ENCODE results near the gene TMEM80. TPM values are rescaled to one million over a fixed set of nuclear protein-coding genes. Genes with fewer than 3 reads are reported as not detected.

The TMEM80 gene
- total and polyA plus RNA-seq, 5 experiments from 2014 or later, result 22.2 to 49.2 (median 44.6) TPM

DNA sequence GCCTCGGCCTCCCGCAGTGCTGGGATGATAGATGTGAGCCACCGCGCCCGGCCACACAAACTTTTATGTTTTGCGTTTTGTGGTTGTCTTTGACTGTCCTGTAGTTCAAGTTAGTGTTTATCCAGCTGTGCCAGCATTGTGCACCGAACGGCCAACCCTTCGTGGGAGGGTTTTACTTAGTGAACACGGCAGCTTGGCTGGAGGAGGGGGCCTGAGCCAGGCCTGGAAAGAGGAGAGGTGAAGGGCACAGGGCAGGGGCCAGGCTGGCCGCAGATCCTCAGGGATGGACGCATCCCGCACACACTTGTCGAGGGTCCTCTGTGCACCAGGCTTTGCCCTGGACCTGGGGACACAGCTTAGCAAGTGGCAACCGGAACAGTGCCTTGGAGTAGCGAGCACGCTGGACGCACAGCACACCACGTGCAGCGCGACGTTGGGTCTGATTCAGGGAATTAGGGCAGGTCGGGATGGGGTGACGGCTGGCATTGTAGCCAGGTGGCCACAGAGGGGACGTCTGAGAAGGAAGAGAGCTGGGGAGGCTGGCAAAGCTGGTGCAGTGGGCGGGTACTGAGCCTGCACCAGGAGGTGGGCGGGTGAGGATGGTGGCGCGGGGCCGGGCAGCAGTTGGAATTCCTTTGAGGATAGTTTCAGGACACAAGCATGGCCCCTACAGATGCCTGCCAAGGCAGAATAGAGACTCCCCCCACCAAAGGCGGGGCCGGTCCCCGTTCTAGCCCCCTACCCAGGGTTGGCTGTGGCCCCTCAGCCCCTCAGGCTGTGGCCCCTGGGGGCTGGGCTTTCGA lies 23.8 kb downstream of the TMEM80 start:
- no peak overlapping the region for H3K27ac Mint-ChIP-seq
- peak overlapping the region in 8 of 10 donors; percentile 44 to 69 (median 57) for H3K4me3 Mint-ChIP-seq
- H3K4me1 Mint-ChIP-seq, result peaks cover 6 to 21% (median 14%) of the 10 kb centered on the region in 4 donors
- H3K36me3 Mint-ChIP-seq, result peaks cover 2 to 4% (median 3%) of the 10 kb centered on the region in 3 donors
- POLR2A ChIA-PET, result interaction anchor here (0.6 to 10.3 kb wide), 3 partner anchors 12 to 64 kb away, joined by 3 to 109 read pairs (median 5); partner anchors contain the start of genes DEAF1 and TMEM80
- DNase-seq (no peak), ATAC-seq (no peak)
- H3K9me3 Mint-ChIP-seq, result peaks cover 0 to 12% (median 0%) of the 10 kb centered on the region in 9 donors
- peaks cover 4 to 12% (median 9%) of the 10 kb centered on the region in 5 donors for H3K27me3 Mint-ChIP-seq

DNA sequence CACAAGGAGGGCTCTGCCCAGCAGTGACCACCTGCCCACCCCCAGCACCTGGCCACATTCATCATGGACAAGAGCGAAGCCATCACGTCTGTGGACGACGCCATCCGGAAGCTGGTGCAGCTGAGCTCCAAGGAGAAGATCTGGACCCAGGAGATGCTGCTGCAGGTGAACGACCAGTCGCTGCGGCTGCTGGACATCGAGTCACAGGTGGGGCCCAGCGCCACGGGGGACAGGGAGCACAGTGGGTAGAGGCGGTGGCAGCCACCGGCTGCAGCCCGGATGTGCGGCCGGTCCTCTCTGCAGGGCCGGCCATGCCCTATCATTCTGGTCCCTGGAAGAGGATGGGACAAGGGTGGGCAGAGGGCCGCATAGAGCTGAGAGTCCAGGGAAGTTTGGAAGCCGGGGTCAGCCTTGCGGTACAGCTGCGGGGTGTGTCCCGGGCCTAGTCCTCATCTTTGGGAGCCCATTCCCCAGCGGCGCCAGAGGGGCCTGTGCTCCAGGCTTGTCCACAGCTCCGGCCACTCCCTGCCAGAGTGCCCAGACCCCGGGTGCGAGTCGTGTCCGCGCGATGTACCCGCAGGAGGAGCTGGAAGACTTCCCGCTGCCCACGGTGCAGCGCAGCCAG lies 24.5 kb downstream of the TMEM80 start:
- POLR2A ChIA-PET, result interaction anchor here (0.5 to 10.3 kb wide), 8 partner anchors 18 to 151 kb away, joined by 3 to 109 read pairs (median 3); partner anchors contain the start of genes DEAF1, IRF7 and TMEM80
- Mint-ChIP-seq H3K27ac (peak overlapping the region in 2 of 10 donors; percentile 43 to 75), H3K36me3 (peaks cover 2 to 4% (median 3%) of the 10 kb centered on the region in 3 donors), H3K27me3 (peaks cover 4 to 11% (median 9%) of the 10 kb centered on the region in 5 donors), H3K9me3 (peaks cover 0 to 7% (median 0%) of the 10 kb centered on the region in 9 donors), H3K4me1 (peaks cover 6 to 21% (median 15%) of the 10 kb centered on the region in 4 donors), H3K4me3 (peak overlapping the region in 9 of 10 donors; percentile 24 to 69 (median 55))
- ATAC-seq, result no peak
- DNase-seq, result no peak

DNA sequence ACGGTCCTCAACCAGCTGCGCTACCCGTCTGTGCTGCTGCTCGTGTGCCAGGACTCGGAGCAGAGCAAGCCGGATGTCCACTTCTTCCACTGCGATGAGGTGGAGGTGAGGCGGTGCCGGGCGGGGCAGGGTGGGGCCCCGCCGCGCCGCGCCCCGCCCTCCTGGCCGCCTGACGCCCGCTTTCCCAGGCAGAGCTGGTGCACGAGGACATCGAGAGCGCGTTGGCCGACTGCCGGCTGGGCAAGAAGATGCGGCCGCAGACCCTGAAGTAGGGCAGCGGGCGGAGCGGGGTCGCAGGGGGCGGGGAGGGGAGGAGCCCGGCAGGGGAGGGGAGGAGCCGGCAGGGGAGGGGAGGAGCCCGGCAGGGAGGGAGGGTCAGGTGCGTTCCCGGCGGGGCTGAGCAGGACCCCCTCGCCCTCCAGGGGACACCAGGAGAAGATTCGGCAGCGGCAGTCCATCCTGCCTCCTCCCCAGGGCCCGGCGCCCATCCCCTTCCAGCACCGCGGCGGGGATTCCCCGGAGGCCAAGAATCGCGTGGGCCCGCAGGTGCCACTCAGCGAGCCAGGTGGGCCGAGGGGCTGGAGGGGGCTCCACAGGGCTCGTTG lies 25.1 kb downstream of the TMEM80 start:
- Mint-ChIP-seq H3K27me3 (peaks cover 4 to 9% (median 7%) of the 10 kb centered on the region in 5 donors), H3K27ac (peak overlapping the region in 1 of 10 donors; percentile 43)
- POLR2A ChIA-PET, result interaction anchor here (0.5 to 10.3 kb wide), 11 partner anchors 18 to 166 kb away, joined by 3 to 109 read pairs (median 4); partner anchors contain the start of genes DEAF1, IRF7 and TMEM80

DNA sequence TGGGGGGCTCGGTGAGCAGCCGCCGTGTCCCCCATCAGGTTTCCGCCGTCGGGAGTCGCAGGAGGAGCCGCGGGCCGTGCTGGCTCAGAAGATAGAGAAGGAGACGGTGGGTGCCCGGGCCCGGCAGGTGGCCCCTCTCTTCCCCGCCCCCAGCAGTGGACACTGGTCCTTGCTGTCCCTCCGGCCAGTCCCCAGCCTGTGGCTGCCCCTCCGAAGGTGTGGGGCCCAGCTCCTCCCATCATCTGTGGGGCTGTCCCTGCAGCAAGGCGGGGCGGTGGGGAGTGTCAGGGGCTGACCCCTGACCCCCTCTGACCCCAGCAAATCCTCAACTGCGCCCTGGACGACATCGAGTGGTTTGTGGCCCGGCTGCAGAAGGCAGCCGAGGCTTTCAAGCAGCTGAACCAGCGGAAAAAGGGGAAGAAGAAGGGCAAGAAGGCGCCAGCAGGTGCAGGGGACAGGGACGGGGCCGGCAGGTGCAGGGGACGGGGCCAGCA lies 25.7 kb downstream of the TMEM80 start:
- Mint-ChIP-seq H3K27me3 (peaks cover 4 to 9% (median 7%) of the 10 kb centered on the region in 5 donors), H3K4me3 (peak overlapping the region in 8 of 10 donors; percentile 33 to 79 (median 62)), H3K27ac (peak overlapping the region in 1 of 10 donors; percentile 70), H3K4me1 (peaks cover 6 to 21% (median 16%) of the 10 kb centered on the region in 4 donors), H3K36me3 (peaks cover 0 to 2% (median 2%) of the 10 kb centered on the region in 3 donors), H3K9me3 (peaks cover 0 to 3% (median 0%) of the 10 kb centered on the region in 9 donors)
- POLR2A ChIA-PET, result interaction anchor here (0.5 to 10.3 kb wide), 10 partner anchors 21 to 250 kb away, joined by 3 to 109 read pairs (median 5); partner anchors contain the start of genes DEAF1 and TMEM80
- peak; percentile 1 to 5 for ATAC-seq
- DNase-seq, result no peak

More for the DNA sequence above, 25.1 kb downstream of the TMEM80 start:
- peaks cover 0 to 5% (median 0%) of the 10 kb centered on the region in 9 donors for H3K9me3 Mint-ChIP-seq
- peaks cover 6 to 21% (median 16%) of the 10 kb centered on the region in 4 donors for H3K4me1 Mint-ChIP-seq
- ATAC-seq (peak; percentile 38 to 53), DNase-seq (peak in 5 of 10 donors; percentile 25 to 62 (median 41))
- H3K36me3 Mint-ChIP-seq, result peaks cover 0 to 3% (median 2%) of the 10 kb centered on the region in 3 donors
- peak overlapping the region in 5 of 10 donors; percentile 33 to 79 (median 57) for H3K4me3 Mint-ChIP-seq

DNA sequence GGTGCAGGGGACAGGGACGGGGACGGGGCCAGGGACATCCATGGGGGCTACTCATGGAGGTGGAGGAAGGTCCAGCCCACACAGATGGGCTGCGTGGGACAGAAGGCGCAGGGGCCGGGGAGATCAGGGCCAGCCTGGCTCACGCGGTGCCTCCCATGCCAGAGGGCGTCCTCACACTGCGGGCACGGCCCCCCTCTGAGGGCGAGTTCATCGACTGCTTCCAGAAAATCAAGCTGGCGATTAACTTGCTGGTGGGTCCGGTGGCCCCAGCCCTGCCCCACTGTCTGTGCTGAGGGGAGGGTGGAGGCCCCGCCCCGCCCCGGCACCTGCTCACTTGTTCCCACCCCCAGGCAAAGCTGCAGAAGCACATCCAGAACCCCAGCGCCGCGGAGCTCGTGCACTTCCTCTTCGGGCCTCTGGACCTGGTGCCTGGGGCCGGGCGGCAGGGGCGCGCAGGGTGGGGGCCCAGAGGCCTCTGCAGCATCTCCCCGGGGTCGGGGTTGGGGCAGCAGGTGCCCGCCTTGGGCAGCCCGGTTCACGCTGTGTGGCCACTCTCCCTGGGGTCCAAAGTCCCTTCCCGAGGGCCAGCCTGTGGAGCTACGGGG lies 26.2 kb downstream of the TMEM80 start:
- POLR2A ChIA-PET, result interaction anchor here (0.5 to 10.3 kb wide), 9 partner anchors 21 to 251 kb away, joined by 3 to 109 read pairs (median 6); partner anchors contain the start of genes DEAF1, PHRF1 and TMEM80
- H3K27ac Mint-ChIP-seq, result peak overlapping the region in 2 of 10 donors; percentile 21 to 40
- H3K4me3 Mint-ChIP-seq, result peak overlapping the region in 9 of 10 donors; percentile 24 to 79 (median 55)

DNA sequence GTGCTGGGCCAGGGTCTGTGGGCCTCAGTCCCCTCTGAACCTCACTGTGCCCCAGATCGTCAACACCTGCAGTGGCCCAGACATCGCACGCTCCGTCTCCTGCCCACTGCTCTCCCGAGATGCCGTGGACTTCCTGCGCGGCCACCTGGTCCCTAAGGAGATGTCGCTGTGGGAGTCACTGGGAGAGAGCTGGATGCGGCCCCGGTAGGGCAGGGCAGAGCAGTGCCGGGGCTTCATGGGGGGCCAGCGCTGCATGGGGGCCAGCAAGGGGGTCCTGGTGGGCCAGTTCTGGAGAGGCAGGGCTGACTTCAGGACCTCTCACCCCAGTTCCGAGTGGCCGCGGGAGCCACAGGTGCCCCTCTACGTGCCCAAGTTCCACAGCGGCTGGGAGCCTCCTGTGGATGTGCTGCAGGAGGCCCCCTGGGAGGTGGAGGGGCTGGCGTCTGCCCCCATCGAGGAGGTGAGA lies 26.8 kb downstream of the TMEM80 start:
- no peaks in the 10 kb centered on the region for H3K9me3 Mint-ChIP-seq
- DNase-seq, result no peak
- POLR2A ChIA-PET, result interaction anchor here (0.8 to 10.3 kb wide), 10 partner anchors 25 to 186 kb away, joined by 3 to 109 read pairs (median 4); partner anchors contain the start of genes DEAF1, LRRC56, PHRF1 and TALDO1
- peak overlapping the region in 3 of 10 donors; percentile 20 to 69 (median 43) for H3K4me3 Mint-ChIP-seq
- H3K4me1 Mint-ChIP-seq, result peaks cover 8 to 31% (median 20%) of the 10 kb centered on the region in 4 donors
- H3K27me3 Mint-ChIP-seq, result peaks cover 4 to 9% (median 7%) of the 10 kb centered on the region in 5 donors
- ATAC-seq, result no peak
- H3K27ac Mint-ChIP-seq, result peak overlapping the region in 1 of 10 donors; percentile 5
- peaks cover 0 to 2% (median 0%) of the 10 kb centered on the region in 3 donors for H3K36me3 Mint-ChIP-seq

More for the DNA sequence above, 26.2 kb downstream of the TMEM80 start:
- Mint-ChIP-seq H3K9me3 (no peaks in the 10 kb centered on the region), H3K4me1 (peaks cover 8 to 26% (median 19%) of the 10 kb centered on the region in 4 donors), H3K27me3 (peaks cover 4 to 9% (median 7%) of the 10 kb centered on the region in 5 donors), H3K36me3 (peaks cover 0 to 2% (median 0%) of the 10 kb centered on the region in 3 donors)
- DNase-seq (peak in 9 of 10 donors; percentile 35 to 77 (median 49)), ATAC-seq (peak; percentile 45 to 59)

DNA sequence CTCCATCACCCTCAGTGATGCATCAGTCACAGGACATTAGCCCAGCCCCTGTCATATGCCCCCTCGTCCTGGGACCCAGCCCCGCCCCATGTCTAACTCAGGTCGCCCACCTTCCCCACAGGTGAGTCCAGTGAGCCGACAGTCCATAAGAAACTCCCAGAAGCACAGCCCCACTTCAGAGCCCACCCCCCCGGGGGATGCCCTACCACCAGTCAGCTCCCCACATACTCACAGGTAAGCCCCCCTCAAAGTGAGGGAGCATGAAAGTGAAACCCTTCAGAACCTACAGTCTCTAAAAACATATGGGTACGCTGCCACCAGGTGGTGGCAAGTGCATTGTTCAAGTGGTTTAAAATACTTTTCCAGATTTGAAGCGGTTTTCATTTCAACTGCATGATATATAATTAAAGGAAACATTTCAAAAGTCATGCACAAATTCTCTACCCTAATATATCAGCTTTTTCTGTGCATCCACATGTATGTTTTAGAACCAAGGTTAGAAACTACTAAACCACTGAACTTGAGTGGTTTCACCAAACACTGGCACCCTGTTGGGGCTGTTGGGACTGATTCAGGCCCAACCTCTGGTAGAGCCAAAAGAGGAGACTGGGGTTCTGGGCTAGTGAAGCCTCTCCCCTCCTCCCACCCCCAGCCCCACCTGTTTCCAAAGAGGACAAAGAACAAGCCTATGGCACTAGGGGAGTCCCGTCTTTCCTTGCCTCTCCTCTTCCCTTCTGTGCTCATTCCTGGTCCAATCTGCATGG lies 27.7 kb downstream of the TMEM80 start:
- peaks cover 4 to 9% (median 7%) of the 10 kb centered on the region in 5 donors for H3K27me3 Mint-ChIP-seq
- peak; percentile 39 to 40 for ATAC-seq
- H3K4me1 Mint-ChIP-seq, result peaks cover 8 to 32% (median 22%) of the 10 kb centered on the region in 4 donors
- DNase-seq, result peak in 9 of 10 donors; percentile 36 to 78 (median 55)
- peaks cover 0 to 2% (median 0%) of the 10 kb centered on the region in 3 donors for H3K36me3 Mint-ChIP-seq
- H3K27ac Mint-ChIP-seq, result peak overlapping the region in 8 of 10 donors; percentile 9 to 94 (median 61)
- H3K4me3 Mint-ChIP-seq, result peak overlapping the region; percentile 52 to 92 (median 82)
- POLR2A ChIA-PET, result interaction anchor here (1.0 to 10.3 kb wide), 8 partner anchors 24 to 187 kb away, joined by 3 to 109 read pairs (median 4); partner anchors contain the start of genes DEAF1, LRRC56, PHRF1 and TALDO1
- H3K9me3 Mint-ChIP-seq, result no peaks in the 10 kb centered on the region

DNA sequence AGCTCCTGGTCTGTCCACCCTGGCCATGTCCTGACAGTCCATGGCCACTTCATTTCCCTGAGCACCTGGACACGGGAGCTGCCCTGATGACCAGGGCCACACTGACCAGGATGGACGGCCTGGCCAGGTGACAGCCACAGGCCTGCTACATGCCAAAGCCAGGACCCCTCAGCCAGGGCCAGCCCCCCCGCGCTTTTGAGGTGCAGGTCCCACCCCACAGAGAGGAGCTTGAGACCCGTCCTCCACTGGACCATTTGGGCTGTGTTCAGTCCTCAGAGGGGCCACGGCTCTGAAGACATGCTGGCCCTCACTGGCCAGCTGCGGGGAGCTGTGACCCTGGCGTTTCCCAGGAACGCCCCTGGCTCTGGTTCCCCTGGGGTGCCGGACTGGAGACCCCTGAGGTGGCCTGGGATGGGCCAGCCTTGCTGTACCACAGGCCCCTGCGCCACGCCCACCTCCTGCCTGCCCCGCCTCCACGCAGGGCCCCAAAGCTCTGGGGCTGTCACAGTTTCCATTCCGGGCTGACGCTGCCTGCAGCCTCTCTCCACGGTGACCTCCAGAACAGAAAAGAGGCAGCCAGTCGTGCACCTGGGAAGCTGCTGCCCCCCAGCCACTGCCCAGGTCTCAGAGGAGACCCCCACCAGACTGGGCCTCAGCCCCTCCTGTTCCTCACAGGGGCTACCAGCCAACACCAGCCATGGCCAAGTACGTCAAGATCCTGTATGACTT lies 28.6 kb downstream of the TMEM80 start:
- peaks cover 0 to 2% (median 0%) of the 10 kb centered on the region in 3 donors for H3K36me3 Mint-ChIP-seq
- DNase-seq (no peak), ATAC-seq (no peak)
- POLR2A ChIA-PET, result interaction anchor here (1.3 to 10.3 kb wide), 4 partner anchors 30 to 174 kb away, joined by 3 to 109 read pairs (median 15); partner anchors contain the start of genes DEAF1 and TMEM80
- H3K27me3 Mint-ChIP-seq, result peaks cover 4 to 9% (median 5%) of the 10 kb centered on the region in 5 donors
- peak overlapping the region in 2 of 10 donors; percentile 15 to 52 for H3K27ac Mint-ChIP-seq
- no peaks in the 10 kb centered on the region for H3K9me3 Mint-ChIP-seq
- peak overlapping the region in 6 of 10 donors; percentile 41 to 85 (median 58) for H3K4me3 Mint-ChIP-seq
- H3K4me1 Mint-ChIP-seq, result peaks cover 7 to 32% (median 22%) of the 10 kb centered on the region in 4 donors

DNA sequence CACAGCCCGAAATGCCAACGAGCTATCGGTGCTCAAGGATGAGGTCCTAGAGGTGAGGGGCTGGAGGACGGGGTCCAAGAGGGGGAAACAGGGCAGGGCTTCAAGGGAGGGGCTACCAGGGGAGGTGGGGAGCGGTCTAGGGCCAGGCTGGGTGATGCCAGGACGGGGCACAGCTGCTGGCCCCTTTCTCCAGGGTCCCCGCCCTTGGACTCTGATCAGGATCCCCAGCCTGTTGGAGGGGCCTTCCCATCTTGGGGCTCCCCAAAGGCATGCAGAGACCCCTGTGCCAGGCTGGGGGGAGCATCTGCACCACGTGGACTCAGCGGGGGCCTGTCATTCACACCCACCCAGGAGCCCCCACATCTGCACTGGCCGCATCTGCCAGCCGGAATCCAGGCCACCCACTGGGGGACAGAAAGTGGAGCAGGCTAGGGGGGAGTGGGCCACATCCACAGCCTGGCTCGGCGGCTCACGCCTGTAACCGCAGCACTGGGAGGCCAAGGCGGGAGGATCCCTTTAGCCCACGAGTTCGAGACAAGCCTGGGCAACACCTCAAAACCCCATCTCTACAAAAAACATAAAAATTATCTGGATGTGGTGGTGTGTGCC lies 29.3 kb downstream of the TMEM80 start:
- Mint-ChIP-seq H3K27me3 (peaks cover 4 to 9% (median 5%) of the 10 kb centered on the region in 5 donors), H3K4me1 (peaks cover 7 to 32% (median 20%) of the 10 kb centered on the region in 4 donors), H3K4me3 (peak overlapping the region; percentile 47 to 78 (median 66)), H3K36me3 (peaks cover 0 to 2% (median 0%) of the 10 kb centered on the region in 3 donors), H3K9me3 (no peaks in the 10 kb centered on the region), H3K27ac (peak overlapping the region in 5 of 10 donors; percentile 48 to 82 (median 72))
- DNase-seq (no peak), ATAC-seq (no peak)
- POLR2A ChIA-PET, result interaction anchor here (1.3 to 10.3 kb wide), 9 partner anchors 16 to 170 kb away, joined by 4 to 109 read pairs (median 9); partner anchors contain the start of genes DEAF1, EPS8L2, LMNTD2 and TALDO1

Data from naive thymus-derived CD8-positive, alpha-beta T cell (primary cell).